22Rv1 (cell line): ENCODE data around the gene MCM5.
"Not testable (repeated sequence)": the region's sequence is repeated elsewhere in the genome, so short reads cannot be mapped to it uniquely, and the experiment has no call there.

ENCODE experiments used
- H3K27ac ChIP-seq: fragments of 450-650 bp; 2 replicates; pipeline ENCODE4 v1.5.1; 2017
- ZFX ChIP-seq: fragments of 450-650 bp; IDR thresholded peaks from 2 replicates; pipeline ENCODE4 v1.6.1; 2017; ENCODE audit warnings: antibody characterized with exemption, borderline replicate concordance
- TF ChIP-seq, protein P1 (sequence below): fragments of 450-650 bp; IDR thresholded peaks from 2 replicates; pipeline ENCODE4 v1.5.1; 2017; ENCODE audit warnings: mild to moderate bottlenecking

MCM5 gene

DNA sequence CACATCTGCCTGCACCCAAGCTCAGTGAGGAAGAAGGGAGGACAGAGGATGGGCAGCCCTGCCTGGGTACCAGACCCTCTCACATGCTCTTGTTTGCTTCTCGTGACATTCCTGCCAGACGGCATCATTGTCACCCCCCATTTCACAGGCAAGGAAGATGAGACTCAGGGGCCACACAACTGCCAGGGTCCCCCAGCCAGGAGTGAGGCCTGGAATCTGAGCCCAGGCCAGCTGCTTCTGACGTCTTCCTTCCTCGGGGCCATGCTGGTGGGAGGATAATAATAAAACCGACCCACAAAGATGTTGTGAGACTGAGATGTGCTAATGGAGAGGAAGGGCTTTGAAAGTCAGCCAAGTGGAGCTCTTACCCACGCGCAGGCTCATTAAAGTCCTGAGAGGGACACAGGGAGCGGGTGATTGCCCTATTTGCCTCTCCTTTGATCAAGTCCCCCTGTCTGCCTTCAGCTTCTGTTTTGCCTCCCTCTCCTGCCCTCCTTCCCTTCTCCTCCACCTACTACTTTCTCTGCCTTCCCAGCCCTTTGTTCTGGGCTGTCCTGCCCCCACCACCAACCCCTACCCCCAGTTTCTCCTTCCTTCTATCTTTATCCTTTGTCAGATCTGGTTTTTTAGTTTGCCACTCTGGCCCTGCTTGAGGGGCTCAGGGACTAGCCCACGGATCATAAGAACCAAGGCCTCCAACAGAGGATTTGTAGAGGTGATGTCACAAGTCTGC, 62.7 kb downstream of the MCM5 start:
- H3K27ac ChIP-seq, result no peak overlapping the region
- TF ChIP-seq, protein P1, sequence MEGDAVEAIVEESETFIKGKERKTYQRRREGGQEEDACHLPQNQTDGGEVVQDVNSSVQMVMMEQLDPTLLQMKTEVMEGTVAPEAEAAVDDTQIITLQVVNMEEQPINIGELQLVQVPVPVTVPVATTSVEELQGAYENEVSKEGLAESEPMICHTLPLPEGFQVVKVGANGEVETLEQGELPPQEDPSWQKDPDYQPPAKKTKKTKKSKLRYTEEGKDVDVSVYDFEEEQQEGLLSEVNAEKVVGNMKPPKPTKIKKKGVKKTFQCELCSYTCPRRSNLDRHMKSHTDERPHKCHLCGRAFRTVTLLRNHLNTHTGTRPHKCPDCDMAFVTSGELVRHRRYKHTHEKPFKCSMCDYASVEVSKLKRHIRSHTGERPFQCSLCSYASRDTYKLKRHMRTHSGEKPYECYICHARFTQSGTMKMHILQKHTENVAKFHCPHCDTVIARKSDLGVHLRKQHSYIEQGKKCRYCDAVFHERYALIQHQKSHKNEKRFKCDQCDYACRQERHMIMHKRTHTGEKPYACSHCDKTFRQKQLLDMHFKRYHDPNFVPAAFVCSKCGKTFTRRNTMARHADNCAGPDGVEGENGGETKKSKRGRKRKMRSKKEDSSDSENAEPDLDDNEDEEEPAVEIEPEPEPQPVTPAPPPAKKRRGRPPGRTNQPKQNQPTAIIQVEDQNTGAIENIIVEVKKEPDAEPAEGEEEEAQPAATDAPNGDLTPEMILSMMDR, result no peak

DNA sequence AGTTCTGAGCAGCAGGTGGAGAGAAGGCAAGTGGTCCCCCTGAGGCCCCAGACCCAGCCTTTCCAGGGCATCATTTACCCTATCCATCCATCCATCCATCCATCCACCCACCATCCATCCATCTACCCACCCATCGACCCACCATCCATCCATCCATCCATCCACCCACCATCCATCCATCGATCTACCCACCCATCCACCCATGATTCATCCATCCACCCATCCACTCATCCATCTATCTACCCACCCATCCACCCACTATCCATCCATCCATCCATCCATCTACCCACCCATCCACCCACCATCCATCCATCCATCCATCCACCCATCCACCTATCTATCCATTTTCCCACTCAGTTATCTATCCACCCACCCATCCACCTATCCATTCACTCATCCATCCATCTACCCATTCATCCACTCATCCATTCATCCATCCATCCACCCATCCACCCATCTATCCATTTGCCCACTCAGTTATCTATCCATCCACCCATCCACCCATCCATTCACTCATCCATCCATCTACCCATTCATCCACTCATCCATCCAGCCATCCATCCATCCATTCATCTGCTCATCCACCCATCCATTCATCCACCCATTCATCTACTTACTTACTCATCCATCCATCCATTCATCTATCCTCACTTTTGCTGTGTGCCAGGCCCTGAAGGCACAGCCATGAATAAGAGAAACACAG, 63.4 kb downstream of the MCM5 start:
- TF ChIP-seq, protein P1, result no peak
- H3K27ac ChIP-seq, result no peak overlapping the region

DNA sequence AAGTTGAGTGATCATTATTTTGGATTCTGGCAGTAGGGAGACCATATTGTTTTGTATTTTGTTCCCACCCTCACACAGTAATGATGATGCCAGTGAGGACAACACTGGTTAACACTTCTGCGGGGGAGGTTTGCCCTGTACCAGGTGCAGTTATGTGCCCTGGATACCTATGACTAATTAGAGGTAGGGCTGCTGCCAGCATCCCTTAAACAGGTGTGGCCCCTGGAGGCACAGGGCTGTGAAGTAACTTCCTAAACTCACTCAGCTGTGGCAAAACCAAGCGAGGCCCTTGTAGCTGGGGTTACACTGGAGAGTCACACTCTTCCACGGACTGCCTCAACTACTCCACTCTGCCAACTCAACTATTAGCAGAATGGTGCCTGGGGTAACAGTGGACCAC, 64.5 kb downstream of the MCM5 start:
- H3K27ac ChIP-seq, result no peak overlapping the region
- no peak for TF ChIP-seq ZFX
- TF ChIP-seq, protein P1, result no peak

DNA sequence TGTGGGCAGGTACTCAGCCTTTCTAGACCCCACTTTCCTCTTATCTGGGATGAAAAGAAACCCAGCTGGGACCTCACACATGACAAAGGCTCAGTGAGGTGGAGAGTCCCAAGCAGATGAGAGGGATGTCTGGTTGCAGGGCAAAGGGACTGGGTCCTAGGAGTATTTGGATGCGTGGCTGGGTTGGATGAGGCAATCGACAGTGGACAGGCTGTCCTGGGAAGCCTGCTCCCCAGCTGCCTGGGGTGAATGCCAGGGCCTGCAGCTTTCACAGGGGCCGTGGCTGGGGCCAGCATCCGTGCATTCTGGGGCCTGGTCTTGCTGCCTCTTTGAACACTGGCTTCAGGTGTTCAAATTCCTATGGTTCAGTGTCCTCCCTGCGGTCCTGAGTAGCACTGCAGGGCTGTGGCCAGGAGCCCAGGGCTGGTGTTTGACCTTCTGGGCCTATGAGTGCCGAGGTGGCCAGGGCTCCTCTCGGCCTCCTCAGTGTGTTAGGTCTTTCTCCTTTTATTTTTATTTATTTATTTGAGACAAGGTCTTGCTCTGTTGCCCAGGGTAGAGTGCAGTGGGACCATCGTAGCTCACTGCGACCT, 65.3 kb downstream of the MCM5 start:
- no peak overlapping the region for H3K27ac ChIP-seq
- TF ChIP-seq, protein P1, result no peak
- no peak for TF ChIP-seq ZFX

DNA sequence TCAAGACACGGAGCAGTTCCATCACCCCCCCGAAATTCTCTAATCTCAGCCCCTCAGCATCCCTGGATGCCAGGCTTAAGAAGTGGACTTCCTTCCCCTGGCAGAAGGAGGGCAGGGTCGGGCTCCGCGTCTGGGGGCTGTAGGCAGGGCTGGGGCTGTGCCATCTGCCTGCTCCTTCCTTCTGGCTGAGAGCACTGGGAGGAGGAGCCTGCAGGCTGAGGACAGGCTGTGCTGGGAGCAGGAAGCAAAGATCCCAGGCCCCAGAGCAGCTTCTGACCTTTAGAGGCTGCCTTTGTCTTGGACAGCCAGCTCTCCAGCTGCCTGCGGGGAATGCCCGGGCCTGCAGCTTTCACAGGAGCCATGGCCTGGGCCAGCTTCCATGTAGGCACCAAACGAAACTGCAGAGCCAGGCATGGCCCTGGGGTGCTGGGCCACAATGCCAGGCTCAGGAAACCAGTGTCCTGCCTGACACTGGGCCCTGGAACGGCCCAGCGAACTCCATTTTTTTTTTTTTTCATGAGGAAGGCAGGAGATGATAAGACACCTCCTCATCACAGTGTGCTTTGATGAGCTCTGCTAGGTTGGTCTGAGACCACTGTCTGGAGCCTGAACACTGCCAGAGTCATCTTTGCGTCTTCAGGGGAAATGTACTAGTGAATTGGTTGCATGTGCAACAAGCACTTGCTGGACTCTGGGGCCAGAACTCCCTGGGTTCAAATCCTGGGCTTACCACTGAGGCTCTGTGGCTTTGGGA, 67.9 kb downstream of the MCM5 start:
- TF ChIP-seq ZFX, result no peak
- TF ChIP-seq, protein P1, result no peak
- H3K27ac ChIP-seq, result peak overlapping the region; percentile 68

DNA sequence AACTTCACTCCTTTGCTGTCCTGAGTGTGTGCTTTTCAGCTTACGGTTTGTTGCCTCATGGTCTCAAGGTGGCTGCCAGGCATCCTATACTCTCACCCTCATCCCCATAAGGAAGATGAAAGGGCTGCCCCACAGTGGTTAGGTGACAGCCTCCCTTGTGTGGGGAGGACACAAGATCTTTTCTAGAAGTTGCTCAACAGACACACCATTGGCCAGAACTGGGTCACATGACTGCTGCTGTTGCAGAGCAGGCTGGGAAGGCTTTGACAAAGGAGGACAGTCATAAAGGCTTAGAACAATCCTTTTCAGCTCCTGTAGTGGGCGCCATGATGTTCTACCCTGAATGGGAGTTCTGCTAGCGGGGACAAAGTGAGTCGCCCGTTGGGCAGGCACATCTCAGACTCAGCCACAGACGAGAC, 71.0 kb downstream of the MCM5 start:
- TF ChIP-seq ZFX, result no peak
- TF ChIP-seq, protein P1, result 0 out of 2 replicates have a peak, but pooled peaks have one; percentile 15
- no peak overlapping the region for H3K27ac ChIP-seq

DNA sequence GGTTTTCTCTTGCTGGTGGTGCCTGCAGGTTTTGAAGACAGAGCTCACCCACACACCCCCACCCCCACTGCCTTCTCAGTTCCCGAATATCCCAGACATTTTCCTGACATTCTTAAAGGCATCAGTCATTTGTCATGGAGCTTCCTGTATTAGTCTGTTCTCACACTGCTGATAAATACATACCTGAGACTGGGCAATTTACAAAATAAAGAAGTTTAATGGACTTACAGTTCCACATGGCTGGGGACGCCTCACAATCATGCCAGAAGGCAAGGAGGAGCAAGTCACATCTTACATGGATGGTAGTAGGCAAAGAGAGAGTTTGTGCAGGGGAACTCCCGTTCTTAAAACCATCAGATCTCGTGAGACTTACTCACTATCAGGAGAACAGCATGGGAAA, 71.6 kb downstream of the MCM5 start:
- H3K27ac ChIP-seq, result not testable (repeated sequence)
